Measurements from ENCODE around the gene BPHL. TPM values are rescaled to one million over a fixed set of nuclear protein-coding genes. Genes with fewer than 3 reads are reported as not detected.

Gene BPHL
- polyA plus RNA-seq, 2 of the 4 experiments (the other 2 are of a cell fraction) = 16.5 to 25.5 TPM

GRCh38 chr6:3157131-3157933 is 38.8 kb downstream of the BPHL start, which contains the start of gene TUBB2A (continued):
- TF ChIP-seq, protein P1, sequence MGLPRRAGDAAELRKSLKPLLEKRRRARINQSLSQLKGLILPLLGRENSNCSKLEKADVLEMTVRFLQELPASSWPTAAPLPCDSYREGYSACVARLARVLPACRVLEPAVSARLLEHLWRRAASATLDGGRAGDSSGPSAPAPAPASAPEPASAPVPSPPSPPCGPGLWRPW (IDR thresholded peaks at IDR 0.05) = no peak

GRCh38 chr6:3159805-3160781 is 41.6 kb downstream of the BPHL start:
- DNase-seq (ENCODE audit: low read depth in 1 of 2, low spot score in 1 of 2) = peak in 1 of 2 experiments; percentile 64
- FAIRE-seq = no peak
- Histone ChIP-seq H3K4me2 (peak overlapping the region; percentile 54), H3K9me3 (no peaks in the 10 kb centered on the region), H3K4me3 (no peak overlapping the region), H3K4me1 (peaks cover 32% of the 10 kb centered on the region), H3K27ac (peak overlapping the region in 1 of 2 experiments; percentile 73; a peak in 3 of 6 replicates)
- ATAC-seq = peak; percentile 2 to 16; a peak in 3 of 6 replicates
- ChIA-PET POLR2A (no interaction called here), CTCF (no interaction called here)
- TF ChIP-seq, protein P2, sequence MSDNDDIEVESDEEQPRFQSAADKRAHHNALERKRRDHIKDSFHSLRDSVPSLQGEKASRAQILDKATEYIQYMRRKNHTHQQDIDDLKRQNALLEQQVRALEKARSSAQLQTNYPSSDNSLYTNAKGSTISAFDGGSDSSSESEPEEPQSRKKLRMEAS (IDR thresholded peaks at IDR 0.05) = no peak; the same call in 1 of the 2 replicates
- TF ChIP-seq FOSL2 (IDR thresholded peaks at IDR 0.05) (no peak), FOSL2 (CRISPR knock-in tag; IDR thresholded peaks at IDR 0.05) (peak; percentile 61)
- 26% methylated on average over 27 of the region's 31 CpGs for WGBS (ENCODE audit: missing lambda C conversion rate)

DNA sequence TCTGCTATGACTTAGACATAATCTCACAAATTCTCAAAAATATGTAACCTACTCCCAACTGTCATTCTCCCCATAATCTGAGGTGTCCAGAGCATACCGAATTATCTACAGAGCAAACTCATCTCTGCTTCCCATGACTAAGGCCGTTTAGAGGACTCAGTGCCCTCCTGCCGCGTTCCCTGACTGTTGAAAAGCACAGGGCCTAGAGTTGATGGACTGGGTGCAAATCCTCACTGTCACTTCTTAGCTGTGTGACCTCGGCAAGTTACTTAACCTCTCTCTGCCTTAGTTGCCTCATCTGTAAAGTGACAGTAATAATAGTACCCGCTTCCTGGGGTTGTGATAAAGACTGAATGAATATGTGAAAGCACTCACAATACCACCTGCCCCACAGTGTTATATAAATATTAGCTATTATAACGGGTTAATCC is 43.6 kb downstream of the BPHL start:
- peak overlapping the region; percentile 72 for H3K4me2 ChIP-seq
- WGBS (ENCODE audit: missing lambda C conversion rate) = 6% methylated on average over 6 of the region's 7 CpGs
- CTCF ChIA-PET = interaction anchor here (0.9 to 1.7 kb wide), 12 partner anchors 10 to 95 kb away, joined by 3 to 7 read pairs (median 4); no protein-coding TSS in a partner anchor
- H3K4me1 ChIP-seq = peaks cover 37% of the 10 kb centered on the region
- FAIRE-seq (no peak), DNase-seq (ENCODE audit: low read depth in 1 of 2, low spot score in 1 of 2) (peak in 1 of 2 experiments; percentile 76), ATAC-seq (peak; percentile 21 to 57)
- POLR2A ChIA-PET = interaction anchor here (1.0 to 1.8 kb wide), 6 partner anchors 9 to 97 kb away, joined by 3 to 16 read pairs (median 4); partner anchors contain the start of genes PSMG4 and RIPK1
- H3K4me3 ChIP-seq = peak overlapping the region; percentile 65
- H3K27ac ChIP-seq = peak overlapping the region; percentile 95 to 100
- TF ChIP-seq MYC (IDR thresholded peaks at IDR 0.05; ENCODE audit: borderline replicate concordance, low read length) (no peak), TFCP2L1 (CRISPR knock-in tag; IDR thresholded peaks at IDR 0.05) (no peak), ZFP36 (IDR thresholded peaks at IDR 0.05; ENCODE audit: borderline replicate concordance, partially characterized antibody) (peak; percentile 61), RAD21 (conservative IDR thresholded peaks at IDR 0.05 in 1 of 2, IDR thresholded peaks at IDR 0.05 in 1 of 2) (no peak), RFX5 (IDR thresholded peaks at IDR 0.05) (no peak), NFE2L2 (conservative IDR thresholded peaks at IDR 0.05; ENCODE audit: low read length) (0 out of 2 replicates have a peak, but pooled peaks have one; percentile 2), ZC3H11A (IDR thresholded peaks at IDR 0.05) (no peak), RNF2 (IDR thresholded peaks at IDR 0.05; ENCODE audit: borderline replicate concordance, low read depth) (no peak), SREBF2 (IDR thresholded peaks at IDR 0.05) (no peak), BHLHE40 (IDR thresholded peaks at IDR 0.05; ENCODE audit: low read depth, low read length) (no peak), MAFK (IDR thresholded peaks at IDR 0.05; ENCODE audit: partially characterized antibody) (peak; percentile 40), USF2 (IDR thresholded peaks at IDR 0.05) (no peak), HOXB5 (CRISPR knock-in tag; IDR thresholded peaks at IDR 0.05) (no peak), RCOR1 (IDR thresholded peaks at IDR 0.05; ENCODE audit: low read depth, low read length) (no peak), CBX2 (IDR thresholded peaks at IDR 0.05; ENCODE audit: borderline replicate concordance, low read depth) (no peak)
- TF ChIP-seq, protein P3, sequence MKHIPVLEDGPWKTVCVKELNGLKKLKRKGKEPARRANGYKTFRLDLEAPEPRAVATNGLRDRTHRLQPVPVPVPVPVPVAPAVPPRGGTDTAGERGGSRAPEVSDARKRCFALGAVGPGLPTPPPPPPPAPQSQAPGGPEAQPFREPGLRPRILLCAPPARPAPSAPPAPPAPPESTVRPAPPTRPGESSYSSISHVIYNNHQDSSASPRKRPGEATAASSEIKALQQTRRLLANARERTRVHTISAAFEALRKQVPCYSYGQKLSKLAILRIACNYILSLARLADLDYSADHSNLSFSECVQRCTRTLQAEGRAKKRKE (CRISPR knock-in tag; IDR thresholded peaks at IDR 0.05; ENCODE audit: low read depth) = no peak
- TF ChIP-seq, protein P4, sequence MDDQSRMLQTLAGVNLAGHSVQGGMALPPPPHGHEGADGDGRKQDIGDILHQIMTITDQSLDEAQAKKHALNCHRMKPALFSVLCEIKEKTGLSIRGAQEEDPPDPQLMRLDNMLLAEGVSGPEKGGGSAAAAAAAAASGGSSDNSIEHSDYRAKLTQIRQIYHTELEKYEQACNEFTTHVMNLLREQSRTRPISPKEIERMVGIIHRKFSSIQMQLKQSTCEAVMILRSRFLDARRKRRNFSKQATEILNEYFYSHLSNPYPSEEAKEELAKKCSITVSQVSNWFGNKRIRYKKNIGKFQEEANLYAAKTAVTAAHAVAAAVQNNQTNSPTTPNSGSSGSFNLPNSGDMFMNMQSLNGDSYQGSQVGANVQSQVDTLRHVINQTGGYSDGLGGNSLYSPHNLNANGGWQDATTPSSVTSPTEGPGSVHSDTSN (IDR thresholded peaks at IDR 0.05) = no peak
- TF ChIP-seq, protein P5, sequence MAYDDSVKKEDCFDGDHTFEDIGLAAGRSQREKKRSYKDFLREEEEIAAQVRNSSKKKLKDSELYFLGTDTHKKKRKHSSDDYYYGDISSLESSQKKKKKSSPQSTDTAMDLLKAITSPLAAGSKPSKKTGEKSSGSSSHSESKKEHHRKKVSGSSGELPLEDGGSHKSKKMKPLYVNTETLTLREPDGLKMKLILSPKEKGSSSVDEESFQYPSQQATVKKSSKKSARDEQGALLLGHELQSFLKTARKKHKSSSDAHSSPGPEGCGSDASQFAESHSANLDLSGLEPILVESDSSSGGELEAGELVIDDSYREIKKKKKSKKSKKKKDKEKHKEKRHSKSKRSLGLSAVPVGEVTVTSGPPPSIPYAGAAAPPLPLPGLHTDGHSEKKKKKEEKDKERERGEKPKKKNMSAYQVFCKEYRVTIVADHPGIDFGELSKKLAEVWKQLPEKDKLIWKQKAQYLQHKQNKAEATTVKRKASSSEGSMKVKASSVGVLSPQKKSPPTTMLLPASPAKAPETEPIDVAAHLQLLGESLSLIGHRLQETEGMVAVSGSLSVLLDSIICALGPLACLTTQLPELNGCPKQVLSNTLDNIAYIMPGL (CRISPR knock-in tag; IDR thresholded peaks at IDR 0.05; ENCODE audit: borderline replicate concordance) = no peak
- no peaks in the 10 kb centered on the region for H3K9me3 ChIP-seq

Measured in A549 (cell line).